ENCODE results near the gene CDC34. TPM values are rescaled to one million over a fixed set of nuclear protein-coding genes. Genes with fewer than 3 reads are reported as not detected.

CDC34 gene
- total RNA-seq, 1 experiment from 2014 or later = 60.6 TPM

DNA sequence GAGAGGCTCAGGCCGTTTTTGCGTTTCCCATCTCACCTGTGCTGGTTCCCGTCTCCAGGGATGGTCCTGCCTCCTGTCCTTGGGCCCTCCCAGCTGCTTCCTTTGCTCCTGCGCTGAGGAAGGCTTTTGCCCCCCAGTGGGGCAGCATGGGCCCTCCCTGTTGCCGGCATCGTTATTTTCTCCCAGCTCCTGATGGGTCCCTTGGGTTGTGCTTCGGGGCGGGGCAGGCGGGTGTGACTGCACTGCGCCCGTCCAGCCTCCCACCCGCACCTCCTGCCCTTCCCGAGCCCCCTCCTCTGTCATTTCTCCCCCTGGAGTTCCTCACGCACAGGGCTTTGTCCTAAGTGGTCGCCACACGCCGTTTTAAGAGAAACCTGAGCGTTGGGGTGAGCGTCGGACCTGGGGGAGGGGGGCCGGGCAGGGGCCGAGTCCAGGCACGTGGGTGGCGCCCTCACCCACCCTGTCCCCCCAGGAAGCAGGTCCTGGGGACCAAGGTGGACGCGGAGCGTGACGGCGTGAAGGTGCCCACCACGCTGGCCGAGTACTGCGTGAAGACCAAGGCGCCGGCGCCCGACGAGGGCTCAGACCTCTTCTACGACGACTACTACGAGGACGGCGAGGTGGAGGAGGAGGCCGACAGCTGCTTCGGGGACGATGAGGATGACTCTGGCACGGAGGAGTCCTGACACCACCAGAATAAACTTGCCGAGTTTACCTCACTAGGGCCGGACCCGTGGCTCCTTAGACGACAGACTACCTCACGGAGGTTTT lies 9.5 kb downstream of the CDC34 start:
- DNase-seq (ENCODE audit: extremely low read depth, low read depth) = no peak

DNA sequence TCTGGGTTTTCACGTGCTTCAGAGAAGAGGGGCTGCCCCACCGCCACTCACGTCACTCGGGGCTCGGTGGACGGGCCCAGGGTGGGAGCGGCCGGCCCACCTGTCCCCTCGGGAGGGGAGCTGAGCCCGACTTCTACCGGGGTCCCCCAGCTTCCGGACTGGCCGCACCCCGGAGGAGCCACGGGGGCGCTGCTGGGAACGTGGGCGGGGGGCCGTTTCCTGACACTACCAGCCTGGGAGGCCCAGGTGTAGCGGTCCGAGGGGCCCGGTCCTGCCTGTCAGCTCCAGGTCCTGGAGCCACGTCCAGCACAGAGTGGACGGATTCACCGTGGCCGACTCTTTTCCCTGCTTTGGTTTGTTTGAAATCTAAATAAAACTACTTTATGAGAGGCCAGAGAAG lies 10.1 kb downstream of the CDC34 start:
- DNase-seq (ENCODE audit: extremely low read depth, low read depth) = no peak

DNA sequence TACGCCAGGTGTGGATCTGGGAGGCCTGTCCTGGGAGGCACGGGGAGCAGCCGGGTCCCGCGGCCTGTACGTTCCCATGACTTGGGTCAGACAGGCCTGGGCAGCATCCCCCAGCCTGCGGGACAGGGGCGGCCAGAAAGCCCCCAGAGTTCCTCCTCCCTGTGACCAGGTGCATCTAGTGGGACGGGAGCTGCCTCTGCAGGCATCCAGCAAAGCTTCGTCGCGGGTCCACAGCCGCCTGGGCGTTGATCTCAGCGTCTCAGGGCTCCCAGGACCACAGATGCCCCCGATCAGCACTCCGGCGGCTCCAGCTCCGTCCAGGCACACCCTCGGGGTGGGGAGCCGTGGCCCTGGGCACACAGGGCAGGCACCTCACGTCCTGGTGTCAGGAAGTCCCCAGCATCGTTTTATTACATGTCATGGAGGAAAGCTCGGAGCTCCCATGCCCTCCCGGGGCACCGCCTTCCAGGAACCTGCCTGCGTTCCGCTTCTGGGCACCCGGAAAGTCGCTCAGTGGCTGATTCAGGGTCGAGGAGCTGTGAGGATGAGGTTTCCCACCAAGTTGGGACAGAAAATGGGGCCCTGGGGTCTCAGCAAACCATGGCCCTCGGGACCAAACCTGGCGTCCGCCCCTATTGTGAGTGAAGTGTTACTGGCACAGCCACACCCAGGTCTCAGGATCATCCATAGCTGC lies 10.8 kb downstream of the CDC34 start:
- no peak for DNase-seq (ENCODE audit: extremely low read depth, low read depth)

DNA sequence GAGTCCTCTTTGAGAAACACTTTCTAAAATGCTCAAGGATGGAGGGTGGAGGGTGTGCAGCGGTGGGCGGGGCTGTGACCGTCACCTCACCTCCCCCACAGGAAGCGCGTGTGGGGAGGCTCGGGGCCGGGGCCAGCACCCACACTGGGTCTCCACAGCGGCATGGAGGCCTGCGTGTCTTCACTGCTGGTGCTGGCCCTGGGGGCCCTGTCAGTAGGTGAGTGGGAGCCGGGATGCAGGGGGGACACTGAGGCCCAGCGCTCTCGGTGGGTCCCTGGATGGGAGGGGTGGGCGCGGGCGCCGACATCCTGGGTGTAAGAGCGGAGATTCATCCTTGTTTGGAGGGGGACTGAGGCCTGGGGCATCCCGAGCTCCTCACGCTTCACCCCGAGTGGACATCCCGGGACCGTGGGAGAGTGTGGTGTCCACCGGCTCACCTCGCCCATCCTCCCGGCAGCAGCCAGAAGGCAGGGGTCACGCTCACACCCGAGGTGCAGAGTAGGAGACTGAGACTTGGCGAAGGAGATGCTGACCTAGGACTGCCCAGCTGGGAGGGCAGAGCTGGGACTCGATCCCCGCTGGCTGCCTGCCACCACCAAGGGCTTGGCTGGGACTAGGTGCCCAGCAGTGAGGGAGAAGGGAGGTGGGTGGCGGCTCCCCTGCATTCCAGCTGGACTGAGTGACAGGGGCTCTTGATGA lies 12.5 kb downstream of the CDC34 start, which contains the start of gene GZMM:
Gene GZMM (plus strand): TSS at position 144 of the 699 bp plus-strand sequence. CDS start 19 bp downstream, at position 163.
- no peak for DNase-seq (ENCODE audit: extremely low read depth, low read depth)

DNA sequence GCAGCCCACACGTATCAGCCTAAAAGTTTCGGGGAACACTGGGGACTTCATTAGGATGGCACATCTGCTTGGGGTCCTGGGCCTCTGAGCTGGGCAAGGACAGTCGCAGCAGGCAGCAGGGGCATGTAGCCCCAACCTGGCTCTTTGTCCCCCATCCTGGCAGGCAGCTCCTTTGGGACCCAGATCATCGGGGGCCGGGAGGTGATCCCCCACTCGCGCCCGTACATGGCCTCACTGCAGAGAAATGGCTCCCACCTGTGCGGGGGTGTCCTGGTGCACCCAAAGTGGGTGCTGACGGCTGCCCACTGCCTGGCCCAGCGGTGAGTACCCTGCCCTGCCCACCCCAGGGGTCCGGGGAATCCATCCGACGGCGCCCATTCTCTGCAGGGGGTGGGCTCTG lies 15.6 kb downstream of the CDC34 start:
- no peak for DNase-seq (ENCODE audit: extremely low read depth, low read depth)

DNA sequence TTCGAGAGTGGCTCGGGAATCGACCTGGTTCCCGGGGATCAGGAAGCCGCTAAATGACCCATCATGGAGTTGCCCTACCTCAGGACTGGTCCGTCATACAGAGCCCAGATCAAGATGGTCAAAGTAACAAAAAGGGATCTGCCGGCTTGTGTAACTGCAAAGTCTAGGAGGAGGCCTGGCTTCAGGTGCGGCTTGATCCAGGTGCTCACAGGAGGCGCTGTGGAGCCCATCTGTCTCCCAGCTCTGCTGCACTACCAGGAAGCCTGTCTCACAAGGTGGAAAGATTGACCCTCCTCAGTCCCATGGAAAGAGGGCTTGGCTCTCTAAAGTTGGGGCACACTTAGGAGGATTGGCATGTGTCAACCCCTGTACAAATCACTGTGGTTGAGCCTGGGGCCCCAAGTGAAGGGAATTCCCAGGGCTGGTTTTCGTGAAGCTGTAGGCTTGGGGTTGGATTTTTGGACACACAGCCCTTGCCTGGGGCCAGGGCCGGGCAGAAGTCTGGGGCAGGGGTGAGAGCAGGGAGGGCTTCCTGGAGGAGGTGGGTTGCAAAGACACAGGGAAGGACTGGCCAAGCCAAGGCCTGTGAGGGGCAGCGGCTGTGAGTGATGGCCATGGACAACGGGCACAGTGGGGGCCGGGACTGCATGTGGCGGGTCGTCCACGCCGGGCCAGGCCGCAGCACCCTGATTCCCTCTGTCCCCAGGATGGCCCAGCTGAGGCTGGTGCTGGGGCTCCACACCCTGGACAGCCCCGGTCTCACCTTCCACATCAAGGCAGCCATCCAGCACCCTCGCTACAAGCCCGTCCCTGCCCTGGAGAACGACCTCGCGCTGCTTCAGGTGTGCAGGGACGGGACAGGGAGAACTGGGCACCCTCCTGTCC lies 16.5 kb downstream of the CDC34 start:
- DNase-seq (ENCODE audit: extremely low read depth, low read depth) = no peak

DNA sequence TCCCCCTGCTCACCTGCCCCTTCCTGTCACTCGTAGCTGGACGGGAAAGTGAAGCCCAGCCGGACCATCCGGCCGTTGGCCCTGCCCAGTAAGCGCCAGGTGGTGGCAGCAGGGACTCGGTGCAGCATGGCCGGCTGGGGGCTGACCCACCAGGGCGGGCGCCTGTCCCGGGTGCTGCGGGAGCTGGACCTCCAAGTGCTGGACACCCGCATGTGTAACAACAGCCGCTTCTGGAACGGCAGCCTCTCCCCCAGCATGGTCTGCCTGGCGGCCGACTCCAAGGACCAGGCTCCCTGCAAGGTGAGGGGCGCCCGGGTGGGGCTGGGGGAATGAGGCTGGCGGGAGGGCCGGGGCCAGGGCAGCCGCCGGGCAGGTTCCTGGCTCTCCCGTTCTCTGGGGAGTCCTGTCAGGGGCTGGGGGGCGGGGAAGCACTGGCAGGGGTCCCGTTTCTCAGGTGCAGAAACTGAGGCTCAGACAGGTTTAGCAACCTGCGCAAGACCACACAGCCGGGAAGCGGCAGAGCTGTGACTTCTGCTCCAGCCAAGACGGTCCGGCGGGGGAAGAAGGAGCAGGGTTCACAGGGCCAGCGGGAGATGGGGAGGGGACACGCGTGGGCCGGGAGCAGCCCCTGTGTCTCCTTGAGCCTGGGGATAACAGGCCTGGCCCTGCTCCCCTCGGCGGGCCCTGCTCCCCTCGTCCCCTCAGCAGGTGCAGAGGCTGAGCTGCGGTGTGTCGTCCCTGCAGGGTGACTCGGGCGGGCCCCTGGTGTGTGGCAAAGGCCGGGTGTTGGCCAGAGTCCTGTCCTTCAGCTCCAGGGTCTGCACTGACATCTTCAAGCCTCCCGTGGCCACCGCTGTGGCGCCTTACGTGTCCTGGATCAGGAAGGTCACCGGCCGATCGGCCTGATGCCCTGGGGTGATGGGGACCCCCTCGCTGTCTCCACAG lies 17.6 kb downstream of the CDC34 start:
- no peak for DNase-seq (ENCODE audit: extremely low read depth, low read depth)

DNA sequence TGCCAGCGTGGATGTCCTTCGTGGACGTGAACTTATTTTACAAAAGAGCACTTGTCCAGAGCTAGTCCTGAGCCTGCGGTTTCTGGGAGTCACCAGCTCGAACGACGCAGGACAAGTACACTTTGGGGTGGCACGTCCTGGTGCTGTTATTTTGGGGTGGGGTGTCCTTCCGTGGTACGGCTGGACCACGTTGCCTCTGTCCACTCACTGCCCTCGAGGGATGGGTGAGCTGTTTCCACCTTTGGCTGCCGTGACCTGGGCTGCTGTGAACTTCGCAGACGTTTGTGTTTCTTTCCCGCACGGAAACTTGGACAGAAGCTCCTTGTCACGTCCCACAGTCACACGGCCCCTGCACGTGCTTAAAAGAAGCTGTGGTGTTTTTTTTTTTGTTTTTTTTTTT lies 23.3 kb downstream of the CDC34 start:
- no peak for DNase-seq (ENCODE audit: extremely low read depth, low read depth)

DNA sequence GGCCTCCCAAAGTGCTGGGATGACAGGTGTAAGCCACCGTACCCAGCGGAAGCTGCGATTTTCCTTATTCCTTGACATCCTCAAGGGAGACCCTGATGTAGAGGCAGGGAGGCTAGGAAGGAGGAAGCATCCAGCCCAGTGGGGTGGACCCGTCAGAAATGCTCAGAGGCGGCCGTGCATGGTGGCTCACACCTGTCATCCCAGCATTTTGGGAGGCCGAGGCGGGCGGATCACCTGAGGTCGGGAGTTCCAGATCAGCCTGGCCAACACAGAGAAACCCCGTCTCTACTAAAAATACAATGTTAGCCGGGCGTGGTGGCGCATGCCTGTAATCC lies 23.9 kb downstream of the CDC34 start:
- DNase-seq (ENCODE audit: extremely low read depth, low read depth) = no peak

DNA sequence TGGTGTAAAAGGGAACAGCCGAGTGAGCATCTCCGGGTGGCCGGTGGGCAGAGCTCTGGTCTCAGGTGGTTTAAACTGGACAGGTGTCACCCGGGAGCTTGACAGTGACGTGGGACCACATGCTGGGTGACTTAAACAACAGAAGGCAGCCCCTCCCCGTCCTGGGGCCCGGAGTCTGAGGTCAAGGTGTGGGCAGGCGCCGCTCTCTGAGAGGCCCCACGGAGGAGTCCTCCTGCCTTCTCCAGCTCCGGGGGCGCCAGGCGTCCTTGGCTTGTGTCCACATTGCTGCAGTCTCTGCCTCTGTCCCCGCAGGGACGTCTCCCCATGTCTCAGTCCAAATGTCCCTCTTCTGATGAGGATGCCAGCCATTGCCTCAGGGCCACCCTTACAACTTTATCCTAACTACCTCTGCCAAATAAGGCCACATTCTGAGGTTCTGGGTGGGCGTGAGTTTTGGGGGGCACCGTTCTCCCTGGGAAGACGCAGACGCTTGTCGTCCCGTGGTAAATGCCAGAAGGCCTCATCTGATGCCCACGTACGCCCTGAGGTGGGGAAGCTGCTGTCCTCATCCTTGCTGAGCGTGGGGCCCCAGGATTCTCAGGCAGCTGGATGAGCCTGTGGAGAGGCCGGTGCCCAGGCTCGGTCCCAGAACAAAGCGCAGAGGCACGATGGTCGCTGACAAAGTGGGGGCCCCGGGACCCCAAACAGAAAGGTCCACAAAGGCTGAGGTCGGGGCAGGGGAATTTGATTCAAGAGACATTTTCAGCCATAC lies 25.2 kb downstream of the CDC34 start:
- DNase-seq (ENCODE audit: extremely low read depth, low read depth) = no peak

DNA sequence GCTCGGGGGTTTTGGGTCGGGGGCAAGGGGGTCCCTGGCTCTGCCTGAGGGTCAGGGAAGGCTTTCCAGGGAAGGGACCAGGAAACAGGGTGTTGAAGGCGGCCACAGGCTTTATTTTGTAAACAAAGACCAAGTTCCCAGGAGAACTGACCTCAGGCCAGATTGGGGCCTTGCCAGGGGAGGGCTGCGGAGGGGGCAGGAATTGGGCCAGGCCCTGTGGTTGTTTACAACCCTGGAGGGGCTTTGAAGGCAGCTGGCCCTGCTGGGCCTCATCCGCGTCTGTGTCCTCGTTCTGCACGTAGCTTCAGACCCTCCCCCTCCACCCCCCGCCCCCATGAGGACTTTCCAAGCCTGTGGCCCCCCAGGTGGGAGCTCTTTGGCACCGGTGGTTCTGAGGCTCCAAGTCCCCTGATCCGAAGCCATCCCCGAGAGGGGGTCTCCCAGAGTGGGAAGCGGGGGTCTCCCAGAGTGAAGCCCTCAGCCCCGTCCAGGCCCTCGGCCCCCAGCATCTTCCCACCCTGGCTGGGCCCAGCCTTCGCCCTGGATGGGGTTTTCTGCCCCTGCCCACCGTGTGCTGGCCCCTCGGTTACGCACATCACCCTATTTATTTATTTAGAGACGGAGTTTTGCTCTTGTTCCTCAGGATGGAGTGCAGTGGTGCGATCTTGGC lies 27.3 kb downstream of the CDC34 start:
- no peak for DNase-seq (ENCODE audit: extremely low read depth, low read depth)

DNA sequence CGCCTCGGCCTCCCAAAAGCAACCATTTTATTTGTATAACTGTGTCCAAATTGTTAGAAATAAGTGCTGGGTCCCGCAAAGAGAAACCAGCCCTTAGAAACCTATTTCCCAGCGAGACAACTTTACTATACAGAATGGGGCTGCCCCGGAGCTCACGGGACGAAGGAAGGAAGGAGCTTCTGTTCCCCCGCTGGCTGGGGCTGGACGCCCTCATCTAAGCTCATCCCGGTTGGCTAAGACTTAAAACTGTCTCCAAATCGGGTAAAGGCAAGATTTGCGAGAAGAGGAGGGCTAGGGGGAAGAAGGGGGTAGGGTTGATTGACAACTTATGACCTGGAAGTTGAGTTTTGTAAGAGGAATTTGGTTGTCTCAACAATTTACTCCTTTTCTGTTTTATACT lies 28.6 kb downstream of the CDC34 start:
- DNase-seq (ENCODE audit: extremely low read depth, low read depth) = no peak

DNA sequence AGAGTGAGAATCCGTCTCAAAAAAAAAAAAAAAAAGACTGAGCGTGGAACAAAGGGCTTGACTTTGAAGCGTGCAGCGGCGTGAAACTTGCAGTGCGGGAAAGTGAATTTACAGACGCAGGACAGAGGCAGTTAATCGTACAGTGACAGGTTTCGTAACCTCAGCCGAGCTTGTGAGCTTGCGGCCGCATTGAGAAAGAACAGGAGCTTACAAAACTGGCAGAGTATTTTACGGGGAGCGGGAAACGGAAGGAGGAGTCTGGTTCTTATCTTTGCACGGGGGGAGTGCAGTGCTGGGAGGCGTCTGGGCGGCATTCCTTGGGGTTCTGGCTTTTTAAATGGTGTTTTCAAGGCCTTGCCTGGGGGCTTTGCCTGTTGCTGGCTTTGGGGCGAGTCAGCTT lies 34.8 kb downstream of the CDC34 start:
- no peak for DNase-seq (ENCODE audit: extremely low read depth, low read depth)

DNA sequence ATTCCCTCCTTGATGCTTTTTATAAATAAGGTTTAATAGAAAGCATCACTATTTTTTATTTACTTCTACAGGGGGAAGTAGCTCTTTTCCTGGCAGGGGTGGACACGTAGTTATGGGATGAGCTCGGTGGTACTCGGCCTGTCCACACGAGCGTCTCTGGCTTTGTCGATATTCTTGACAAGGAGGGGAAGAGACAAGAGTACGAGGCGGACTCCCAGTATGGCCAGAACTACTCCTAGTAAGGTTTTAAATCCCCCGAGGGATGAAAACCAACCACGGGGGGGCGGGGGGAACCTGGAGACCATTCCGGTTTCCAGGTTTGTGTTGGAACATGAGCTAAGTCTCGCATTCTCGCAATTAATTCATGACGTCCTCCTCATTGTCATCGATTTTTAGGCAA lies 35.3 kb downstream of the CDC34 start:
- DNase-seq (ENCODE audit: extremely low read depth, low read depth) = no peak

DNA sequence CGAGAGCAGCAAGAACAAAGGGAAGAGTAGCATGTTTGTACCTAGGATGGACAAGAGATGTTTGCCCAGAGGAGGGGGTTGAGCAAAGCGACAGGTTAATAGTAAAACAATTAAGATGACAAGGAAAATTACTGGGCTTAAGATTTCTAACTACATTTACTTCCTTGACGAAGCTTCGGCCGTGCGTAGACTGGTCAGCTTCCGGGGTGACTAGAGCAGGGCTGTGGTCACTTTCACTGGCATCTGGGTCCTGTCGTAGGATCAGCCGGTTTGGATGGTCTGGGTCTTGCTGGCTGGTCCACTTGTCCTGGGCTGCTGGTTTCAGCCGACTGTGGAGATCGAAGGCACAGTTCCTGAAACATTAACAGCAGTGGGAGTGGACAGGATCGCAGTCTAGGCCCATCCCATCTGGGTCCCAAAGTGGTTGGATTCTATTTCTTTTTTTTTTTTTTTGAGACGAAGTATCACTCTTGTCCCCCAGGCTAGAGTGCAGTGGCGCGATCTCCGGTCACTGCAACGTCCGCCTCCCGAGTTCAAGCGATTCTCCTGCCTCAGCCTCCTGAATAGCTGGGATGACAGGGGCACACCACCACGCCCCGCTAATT lies 35.8 kb downstream of the CDC34 start:
- DNase-seq (ENCODE audit: extremely low read depth, low read depth) = no peak

DNA sequence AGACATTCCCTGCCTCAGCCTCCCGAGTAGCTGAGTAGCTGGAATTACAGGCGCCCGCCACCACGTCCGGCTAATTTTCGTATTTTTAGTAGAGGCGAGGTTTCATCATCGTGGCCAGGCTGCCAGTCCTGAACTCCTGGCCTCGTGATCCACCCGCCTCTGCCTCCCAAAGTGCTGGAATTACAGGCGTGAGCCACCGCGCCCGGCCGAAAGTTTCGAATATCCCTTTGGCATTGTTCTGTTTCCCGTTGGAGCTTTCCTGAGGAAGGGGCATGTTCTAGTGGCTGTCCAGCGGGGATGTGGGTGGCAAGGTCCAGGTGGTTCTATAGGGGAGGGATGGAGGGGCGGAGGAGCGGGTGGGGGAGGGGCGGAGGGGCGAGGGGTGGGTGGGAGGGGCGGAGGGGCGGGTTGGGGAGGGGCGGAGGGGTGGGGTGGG lies 38.7 kb downstream of the CDC34 start:
- DNase-seq (ENCODE audit: extremely low read depth, low read depth) = no peak

DNA sequence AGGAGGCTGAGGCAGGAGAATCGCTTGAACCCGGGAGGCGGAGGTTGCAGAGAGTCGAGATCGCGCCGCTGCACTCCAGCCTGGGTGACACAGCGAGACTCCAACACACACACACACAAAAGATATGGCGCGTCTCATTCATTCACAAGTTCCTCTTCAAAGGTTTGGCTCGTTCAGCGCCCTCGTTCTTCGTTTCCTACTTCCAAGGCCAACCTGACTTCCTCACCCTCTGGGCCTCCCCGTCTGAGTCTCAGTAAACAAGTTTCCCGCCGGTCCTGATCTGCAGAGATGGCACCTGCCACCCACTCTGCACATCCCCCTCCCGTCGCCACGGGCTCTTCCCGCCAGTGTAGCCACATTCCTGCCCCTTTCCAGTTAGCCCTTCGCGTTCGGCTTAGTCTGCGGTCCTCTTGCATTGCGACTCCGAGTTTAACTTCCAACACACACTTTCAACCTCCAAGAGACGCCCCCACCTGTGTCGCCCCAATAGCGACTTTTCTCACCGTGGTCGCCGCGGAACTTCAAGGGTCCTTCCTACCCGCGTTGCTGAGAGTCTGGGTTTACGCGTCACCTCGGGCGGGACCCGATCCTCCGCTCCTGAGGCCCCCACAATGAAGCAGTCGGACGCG lies 39.5 kb downstream of the CDC34 start:
- no peak for DNase-seq (ENCODE audit: extremely low read depth, low read depth)
